GM21619 (cell line): ENCODE data around the gene SLC22A12.

Experiments
- ATAC-seq: cut with Tn5 transposase; IDR thresholded peaks from one replicate; pipeline ENCODE4 v1.9.1; 2021; ENCODE audit not compliant: unreplicated experiment

SLC22A12 gene

DNA sequence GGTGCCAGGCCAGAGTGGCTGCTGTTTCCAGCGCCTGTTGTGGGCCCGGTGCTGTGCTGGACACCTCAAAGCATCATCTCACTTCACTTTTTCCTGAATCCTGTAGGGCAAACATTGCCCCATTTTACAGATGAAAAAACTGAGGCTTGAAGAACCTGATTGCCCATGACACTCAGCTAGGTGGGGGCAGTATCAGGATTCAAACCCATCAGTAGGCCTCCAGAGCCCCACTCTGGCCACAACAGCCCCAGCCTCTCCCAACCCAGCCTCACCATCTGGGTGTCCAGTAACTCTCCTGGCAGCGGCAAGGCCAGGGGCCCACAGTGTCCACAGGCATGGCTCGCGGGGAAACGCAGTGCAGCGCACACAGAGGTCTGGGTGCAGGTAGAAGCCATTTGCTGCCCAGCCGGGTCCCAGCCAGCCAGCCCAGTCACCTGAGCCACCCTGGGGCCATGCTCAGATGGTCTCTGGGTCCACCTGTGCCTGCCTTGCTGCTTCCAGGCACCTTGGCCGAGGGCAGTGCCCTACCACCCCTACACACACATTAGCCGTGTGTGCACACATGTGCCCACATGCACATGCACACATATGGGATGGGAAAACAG is 11.5 kb downstream of the SLC22A12 start:
- no peak for ATAC-seq

DNA sequence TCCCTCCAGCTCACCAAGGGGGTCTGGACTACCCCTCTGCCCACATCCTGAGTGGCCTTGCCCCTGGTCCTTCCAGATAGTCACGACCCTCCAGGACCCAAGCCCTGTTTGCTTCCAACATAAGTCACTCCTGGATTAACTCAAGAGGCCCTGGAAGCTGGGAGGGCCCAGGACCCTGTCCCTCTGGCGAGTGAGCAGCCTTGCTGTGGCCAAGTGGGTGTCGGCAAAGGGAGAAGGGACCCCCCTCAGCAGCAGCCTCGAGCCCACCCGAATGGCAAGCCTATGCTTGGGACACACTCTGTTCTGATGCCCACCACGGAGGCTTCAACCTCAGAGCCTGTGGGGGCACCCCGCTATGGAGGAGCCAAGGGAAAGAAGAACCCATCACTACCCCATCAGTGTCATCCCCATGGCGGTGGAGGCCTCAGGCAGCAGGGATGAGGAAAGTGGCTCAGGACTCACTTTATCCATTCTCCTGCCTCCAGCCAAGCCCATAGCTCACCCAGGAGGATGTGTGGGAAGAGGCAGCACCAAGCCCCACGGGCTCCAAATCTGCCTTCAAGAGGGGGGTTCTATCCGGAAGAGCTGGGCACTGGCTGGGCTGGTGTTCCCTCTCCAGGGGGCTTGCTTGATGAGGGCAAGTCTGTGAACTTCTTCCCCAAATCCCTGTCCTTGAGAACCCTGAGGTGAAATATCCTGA is 12.5 kb downstream of the SLC22A12 start:
- ATAC-seq: no peak

DNA sequence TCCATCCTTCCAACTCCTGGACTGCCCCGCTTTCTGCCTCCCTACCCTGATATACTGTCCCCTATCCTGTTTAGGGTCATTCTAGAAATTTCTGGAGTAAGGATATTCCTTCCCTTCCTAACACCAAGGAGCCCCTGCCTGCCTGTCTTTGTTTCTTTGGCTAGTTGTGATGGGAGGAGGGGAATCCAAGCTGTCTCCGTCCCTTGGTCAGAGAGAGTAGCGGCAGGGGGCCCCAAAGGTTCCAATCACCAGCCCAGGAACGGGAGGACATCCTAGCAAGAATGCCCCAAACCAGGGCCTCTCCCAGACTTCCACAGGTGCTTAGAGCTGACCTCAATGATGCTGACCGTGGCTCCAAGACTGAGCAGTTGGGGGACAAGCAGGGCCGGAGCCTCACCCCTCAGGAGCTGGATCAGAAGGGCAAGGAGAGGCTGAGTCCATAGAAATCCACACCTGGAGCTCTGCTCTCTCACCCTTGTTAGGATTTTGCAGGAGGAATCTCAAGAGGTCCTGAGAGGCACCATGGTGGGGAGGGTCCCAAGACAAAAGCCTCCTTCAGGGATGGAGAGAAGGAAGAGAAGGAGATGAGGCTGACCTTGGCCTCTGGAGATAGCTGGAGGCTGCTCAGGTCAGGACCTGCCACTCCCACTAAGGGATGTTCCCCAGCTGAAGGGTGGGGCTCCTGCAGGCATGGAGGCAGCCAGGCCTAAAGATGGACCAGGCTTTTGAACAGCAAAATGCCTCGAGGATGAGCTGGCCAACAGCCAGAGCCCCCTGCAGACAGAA is 13.6 kb downstream of the SLC22A12 start:
- ATAC-seq: no peak

DNA sequence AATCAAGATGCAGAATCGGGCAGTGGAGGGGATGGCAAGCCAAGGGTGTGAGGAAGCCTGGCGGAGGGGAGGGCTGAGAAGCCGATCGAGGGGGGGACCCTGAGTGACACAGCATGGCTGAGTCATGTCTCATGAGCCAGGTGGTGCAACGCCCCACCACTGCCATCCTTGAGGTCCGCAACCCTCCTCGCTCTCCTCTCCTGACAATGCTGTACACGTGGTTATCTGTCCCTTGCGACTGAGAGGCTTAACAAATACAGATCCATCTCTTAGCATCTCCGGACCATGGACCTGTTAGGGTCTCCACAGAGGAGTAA is 14.2 kb downstream of the SLC22A12 start:
- no peak for ATAC-seq

DNA sequence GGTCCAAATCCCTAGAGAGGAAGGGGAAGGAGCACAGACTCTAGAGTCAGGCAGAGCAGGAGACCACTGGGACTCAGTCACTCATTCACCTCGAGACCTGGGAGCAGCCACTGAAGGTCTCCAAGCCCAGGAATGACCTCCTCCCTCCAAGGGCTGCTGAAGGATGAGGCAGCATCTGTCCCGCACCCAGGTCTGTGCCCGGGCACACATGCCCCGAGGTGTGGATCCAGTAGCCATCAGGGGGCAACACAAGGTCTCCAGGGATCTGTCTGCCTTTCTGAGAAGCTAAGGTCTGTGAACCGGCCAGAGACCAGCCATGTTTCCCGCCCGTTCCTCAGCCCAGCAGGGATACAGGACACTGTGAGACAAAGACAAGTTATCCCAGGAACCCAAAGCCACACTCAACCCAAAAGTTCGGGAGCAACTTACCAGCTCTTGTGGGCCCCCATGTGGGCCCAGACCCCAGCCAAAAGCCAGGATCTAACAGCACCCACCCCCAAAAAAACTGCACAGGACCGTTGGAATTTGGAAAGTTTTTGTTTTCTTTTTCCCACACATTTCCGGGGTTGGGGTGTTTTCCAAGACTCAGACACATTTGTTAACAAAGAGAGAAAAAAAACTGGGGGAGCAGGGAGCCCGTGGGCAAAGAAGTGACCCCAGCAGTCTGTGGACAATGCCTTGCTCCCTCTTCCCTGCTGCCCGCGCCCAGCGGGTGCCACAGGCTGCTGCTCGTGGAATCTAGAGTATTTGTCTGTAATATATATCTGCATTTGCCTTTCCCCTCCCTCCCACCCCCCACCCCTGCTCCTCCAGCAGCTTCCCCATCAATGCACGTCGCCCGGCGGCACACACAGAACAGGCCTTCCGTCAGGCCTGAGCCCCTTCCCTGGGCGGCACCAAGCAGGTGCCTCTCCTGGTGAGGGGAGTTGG is 14.9 kb downstream of the SLC22A12 start:
- no peak for ATAC-seq

DNA sequence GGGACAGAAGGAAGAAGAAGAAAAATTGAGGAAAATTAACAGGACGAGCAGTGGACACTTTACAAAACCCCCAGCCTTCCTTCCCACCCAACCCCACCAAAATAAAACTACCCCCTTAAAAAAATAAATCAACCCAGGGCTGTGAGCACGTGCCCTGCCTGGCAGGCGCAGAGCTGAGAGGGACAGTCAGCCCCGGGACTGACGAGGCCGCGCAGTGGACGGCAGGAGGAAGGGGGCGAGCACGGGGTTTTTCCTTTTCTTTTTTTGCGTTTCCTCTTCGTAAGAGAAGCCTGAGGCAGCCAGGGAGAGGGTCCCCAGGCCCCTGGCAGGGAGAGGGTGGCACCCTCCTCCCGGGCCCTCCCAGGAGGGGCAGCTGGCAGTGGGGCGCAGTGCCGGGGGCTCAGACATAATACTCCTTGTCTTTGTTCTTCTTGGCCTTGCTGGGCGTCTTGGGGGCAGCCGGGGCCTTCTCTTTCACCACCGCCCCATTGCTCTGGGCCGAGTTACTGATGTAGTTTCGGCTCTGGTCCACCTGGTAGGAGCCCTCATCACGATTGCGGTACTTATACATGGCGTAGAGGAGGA is 15.9 kb downstream of the SLC22A12 start:
- no peak for ATAC-seq

DNA sequence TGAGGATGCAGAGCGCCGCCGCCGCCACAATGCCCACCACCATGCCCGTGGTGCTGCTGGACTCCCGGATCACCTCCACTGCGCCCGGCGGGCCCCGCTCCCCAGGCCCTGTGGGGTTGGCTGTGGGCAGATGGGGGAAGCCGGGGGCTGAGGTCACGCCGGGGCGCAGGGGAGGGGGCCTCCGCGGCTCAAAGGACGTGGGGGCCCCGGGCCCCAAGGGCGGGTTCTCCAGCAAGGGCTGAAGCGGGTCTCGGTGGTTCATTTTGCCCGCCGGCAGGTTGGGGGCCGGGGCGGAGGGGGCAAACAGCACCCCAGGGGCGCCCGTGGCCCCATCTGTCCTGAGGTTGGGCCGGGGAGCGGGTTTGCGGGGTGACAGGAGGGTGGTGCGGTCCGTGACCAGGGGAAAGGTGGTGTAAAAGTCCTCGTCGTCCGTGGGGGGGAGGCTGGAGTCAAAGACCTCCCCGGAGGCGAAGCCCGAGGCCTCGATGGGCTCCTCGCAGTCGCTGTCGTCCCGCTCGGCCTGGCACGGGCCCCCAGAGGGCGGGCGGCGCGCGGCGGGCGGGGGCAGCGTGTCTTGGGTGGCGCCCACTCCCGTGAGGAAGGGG is 16.5 kb downstream of the SLC22A12 start:
- ATAC-seq: no peak

DNA sequence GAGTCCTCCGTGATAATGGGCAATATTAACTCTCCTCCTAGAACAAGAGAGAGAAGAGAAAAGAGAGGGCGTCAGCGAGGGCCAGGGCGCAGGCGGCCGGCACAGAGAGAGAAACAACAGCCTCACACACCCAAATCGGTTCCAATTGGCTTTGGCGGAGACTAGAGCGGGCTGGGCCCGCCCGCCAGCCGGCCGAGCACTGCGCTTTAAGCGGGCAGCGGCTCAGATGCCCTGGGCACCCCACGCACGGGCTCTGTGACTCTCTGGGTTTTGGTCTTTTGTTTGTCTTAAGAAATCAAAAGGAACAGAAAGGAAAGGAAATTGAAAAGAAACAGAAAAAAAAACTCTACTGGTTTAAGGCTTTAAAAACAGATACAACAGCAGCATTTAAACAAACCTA is 17.0 kb downstream of the SLC22A12 start:
- ATAC-seq: no peak

DNA sequence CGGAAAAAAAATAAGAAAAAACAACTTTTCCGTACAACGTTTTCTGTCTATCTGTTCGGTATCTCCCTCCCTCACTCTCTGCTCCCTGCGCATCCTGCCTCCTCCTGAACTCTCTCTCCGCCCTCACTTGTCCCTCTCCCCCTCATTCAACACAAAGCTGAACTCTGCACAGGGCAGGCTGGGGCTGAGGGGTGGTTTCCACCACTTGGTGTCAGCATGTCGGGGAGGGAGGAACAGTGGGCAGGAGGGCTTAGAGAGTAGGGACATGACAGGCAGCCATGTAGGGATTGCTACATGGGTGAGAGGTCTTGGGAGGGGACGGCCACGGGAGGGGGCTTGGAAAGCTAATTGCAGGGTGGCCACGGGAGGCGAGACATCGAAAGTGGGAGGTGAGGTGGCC is 17.6 kb downstream of the SLC22A12 start:
- no peak for ATAC-seq

DNA sequence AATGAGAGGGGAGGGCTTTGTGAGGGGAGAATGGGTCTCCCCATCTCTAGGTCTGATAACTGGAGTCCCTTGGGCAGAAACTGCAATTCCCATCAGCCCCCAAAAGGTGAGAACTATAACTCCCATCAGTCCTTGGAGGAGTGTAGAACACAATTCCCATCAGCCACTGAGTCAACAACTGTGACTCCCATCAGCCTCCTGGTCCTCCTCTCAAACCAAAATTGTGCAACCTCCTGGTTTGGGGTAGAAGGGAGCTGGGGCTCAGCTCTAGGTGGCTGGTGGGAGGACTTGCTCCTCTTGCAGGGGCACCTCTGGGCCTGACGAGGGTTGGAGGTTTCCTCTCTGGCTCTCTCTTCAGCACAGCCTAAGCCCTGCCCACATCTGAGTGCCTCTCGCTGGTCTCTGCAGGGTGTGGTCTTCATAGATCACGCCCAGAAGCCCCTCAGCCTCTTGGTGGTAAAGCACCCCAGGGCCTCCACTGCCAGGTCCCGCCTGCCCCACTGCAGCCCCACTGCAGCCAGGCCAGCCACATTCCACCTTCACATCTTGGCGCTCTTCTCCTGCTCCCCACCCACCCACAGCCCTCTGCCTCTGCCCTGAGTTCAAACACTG is 18.5 kb downstream of the SLC22A12 start:
- ATAC-seq: no peak

DNA sequence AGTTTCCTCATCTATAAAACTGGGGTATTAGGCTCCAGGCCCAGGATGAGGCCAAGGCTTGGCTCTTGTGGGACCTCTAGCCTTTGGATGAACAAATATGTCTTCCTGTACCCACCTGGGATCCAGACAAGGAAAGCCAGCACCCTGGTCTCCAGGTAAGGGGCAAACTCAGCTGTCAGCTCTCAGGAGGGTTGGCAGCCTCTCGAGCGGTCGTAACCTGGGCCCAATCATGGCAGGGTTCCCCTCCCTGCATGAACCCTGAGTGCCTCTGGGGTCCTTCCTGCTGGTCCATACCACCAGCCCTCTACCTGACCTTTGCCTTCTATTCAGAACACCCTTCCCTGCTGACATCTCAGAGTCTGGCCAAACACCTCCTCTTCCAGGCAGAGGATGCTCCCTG is 19.6 kb downstream of the SLC22A12 start:
- no peak for ATAC-seq

DNA sequence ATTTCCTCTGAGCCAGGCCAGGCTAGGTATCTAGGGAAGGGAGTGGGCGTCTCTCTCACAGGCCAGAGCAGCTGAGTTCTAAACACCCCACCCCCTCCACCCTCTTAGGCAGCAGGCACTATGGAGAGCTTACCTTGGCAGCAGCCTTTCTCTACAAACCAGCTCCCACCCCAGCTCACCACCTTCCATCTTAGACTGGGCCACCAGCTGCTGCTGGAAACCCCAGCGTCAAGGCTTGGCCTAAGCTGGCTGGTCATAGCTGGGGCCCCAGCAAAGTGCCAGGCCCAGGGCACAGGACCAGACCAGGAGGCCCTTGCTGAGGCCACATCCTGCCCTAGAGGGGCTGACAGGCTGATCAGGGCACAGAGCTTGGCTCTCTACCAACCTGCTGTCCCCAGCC is 20.2 kb downstream of the SLC22A12 start:
- no peak for ATAC-seq

DNA sequence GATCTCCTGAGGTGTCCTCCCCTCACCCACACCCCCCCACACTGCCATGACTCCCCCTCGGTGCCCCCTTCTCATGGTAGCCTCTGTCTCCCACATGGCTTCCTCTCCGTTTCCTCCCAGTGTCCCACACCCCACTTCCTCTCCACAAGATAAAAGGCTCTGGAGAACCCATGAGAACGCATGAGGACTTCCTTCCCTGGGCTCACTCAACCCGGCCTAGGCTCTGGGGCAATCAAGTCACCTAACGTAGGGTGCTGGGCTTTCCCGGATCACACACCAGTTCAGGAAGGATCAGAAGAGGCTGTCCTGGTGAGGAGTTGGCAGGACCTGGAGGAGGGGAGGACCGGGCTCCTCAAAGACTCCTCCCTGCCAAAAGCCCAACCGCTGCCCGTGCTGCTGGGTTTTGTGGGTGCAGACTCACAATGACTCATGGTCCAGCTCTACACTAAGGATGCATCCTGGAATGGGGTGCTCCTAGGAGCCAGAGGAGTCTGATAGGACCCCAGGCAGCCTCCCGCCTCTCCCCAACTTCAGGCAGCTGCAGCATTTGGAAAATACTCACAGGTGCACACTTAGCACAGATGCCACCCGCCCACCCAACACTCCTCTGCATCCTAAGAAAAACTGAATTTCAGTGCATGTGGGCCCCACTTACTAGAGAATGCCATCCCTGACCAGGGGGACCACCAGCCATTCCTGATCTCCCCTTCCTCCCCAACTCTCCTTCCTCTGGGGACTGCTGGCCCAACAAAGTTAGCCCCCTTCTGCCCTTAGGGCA is 21.0 kb downstream of the SLC22A12 start:
- no peak for ATAC-seq

DNA sequence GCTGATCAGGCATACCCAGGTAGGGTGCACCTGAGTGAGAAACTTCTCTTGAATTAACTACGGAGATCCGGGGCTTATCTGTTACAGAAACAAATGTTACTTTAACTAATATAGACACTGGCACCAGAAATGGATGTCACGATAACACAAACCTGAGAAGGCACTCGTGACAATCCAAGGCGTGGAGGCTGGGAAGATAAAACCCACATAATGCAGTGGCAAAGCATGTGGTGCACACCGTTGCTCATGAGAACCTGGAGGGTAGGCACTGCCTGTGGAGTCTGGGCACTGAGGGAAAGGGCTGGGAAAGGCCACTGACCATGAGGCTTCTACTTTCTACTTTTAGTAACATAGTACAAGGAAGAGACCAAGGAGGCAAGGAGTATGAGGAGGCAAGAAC is 22.6 kb downstream of the SLC22A12 start:
- ATAC-seq: no peak

DNA sequence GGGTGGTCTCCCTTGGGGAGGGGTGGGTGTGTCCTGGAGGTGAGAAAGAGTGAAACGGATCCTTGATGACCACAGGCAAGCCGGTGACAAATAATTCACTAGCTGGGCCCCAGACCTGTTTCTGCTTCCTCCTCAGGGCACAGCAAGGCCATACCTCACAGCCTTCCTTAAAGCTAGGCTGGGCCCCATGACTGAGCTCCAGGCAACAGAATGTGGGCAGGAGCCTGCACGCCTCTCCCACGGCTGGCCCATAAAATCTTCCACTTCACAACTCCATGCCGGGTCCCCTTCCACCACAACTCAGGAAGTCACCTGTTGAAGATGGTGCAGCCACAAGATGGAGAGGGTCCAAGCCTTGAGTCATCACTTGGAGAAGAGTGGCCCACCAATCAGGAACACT is 23.9 kb downstream of the SLC22A12 start:
- ATAC-seq: no peak

DNA sequence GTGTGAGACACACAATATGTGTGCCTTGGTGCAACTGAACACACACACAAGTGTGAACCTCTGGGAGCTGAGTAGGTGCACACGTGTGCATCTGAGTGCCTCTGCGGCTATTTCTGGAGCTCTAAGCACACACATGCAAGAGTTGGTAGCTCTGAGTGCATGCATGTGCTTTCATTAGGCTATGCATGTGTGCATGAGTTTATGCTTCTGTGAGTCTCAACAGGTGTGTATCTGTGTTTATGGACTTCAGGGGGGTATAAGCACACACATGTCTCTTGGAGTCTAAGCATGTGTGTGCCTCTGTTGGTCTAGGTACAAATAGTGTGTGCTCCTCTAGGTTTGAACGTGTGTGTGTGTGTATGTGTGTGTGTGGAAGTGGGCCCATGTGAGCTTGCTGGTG is 25.8 kb downstream of the SLC22A12 start:
- no peak for ATAC-seq

DNA sequence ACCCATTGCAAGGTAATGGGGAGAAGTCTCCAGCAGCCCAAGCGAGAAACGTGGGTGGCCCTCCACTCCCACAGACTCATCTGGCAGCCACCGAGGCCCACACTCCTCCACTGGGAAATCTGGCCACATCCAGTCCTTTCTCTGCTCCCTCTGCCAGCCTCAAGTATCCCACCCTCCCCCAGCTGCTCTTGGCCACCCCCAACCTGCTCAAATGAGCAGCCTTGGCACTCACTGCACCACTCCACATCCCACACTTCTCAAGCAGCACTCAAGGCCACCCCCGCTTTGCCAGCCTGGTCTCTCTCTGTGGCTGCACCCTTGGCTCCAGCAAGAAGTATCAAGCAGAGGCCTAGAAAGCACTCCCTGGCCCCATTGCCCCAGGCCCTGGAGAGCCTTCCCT is 28.2 kb downstream of the SLC22A12 start:
- no peak for ATAC-seq

DNA sequence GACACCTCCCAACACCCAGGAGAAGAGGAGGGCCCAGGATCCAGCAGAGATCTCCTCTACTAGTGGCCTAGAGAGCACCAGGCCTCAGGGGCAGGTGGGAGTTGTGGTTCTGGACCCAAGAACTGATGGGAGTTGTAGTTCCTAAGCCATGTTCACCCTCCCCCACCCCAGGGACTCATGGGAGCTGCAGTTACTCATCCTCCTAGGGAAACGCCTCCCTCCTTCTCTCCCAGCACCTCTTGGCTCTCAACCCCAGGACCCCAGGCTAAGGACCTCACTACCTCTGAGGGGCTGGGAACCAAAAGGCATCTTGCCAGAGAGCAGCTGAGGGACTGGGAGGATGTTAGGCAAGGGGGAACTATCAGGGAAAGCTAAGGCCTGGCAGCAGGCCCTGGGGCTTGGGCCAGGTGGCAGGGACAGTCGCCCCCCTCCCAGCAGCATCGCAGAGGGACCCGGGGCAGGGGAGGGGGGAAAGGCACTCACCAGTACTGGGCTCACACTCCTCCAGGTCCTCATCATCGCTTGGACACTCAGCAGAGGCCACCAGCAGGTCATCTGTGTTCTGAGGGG is 28.9 kb downstream of the SLC22A12 start:
- ATAC-seq: no peak

DNA sequence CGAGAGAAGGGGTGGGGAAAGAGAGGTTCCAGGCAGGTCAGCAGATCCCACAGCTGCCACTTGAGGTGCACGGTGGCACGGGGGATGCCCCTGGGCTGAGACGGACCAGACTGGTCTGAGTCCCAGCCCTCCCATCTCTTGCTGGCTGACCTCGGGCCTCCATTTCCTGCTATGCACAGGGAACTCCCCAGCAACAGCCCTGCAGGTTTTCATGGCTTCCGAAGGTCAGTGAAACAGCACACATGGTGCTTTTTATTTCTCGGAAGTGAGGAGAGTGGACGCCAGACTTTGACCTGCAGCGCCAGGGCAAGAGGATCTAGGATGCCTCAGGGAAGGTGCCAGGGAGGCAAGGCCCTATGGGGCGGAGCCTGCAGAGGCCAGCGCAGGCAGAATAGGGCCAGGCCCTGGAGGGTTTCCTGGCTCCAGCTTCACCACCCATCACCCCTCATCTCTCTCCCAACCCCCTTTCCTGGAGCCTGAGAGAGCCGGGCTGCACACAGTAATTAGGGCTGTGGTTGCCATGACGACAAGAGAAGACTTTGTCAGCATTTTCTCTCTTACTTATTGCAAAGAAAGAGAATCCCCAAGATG is 29.5 kb downstream of the SLC22A12 start:
- no peak for ATAC-seq
